Keratinocyte (primary cell): ENCODE data around the gene UBXN6. TPM values are rescaled to one million over a fixed set of nuclear protein-coding genes. Genes with fewer than 3 reads are reported as not detected.

Experiments
- DNase-seq: peaks from one replicate; pipeline ENCODE4 v3.0.0-alpha.2; 2011; ENCODE audit warnings: low read depth, missing footprints, low spot score
- FAIRE-seq: peaks from 2 replicates; lab custom pipeline; 2011; peaks lifted over from hg19 to GRCh38; lab: Jason Lieb, UNC
- H2AFZ ChIP-seq: 2 replicates; pipeline ENCODE4 v1.6.0; 2012; ENCODE audit warnings: low read length, control low read depth, inconsistent platforms; ENCODE audit not compliant: control insufficient read depth
- H3K27ac ChIP-seq: 2 replicates; pipeline ENCODE4 v1.5.1; 2011; ENCODE audit warnings: low read length; ENCODE audit not compliant: control insufficient read depth, insufficient read depth
- H3K27me3 ChIP-seq: 3 replicates; pipeline ENCODE4 v1.6.0; 2011; ENCODE audit warnings: low read length; ENCODE audit not compliant: control insufficient read depth, insufficient read depth; ENCODE audit errors: extremely low read depth
- H3K36me3 ChIP-seq, 2 experiments: 2 replicates in 1 of 2; 3 replicates in 1 of 2; pipeline ENCODE4 v1.5.1; 2011; ENCODE audit warnings: low read length in 2 of 2, mild to moderate bottlenecking in 1 of 2; ENCODE audit not compliant: control insufficient read depth in 2 of 2, insufficient read depth in 2 of 2; ENCODE audit errors: extremely low read depth in 1 of 2
- H3K4me1 ChIP-seq: 3 replicates; pipeline ENCODE4 v1.5.1; 2011; ENCODE audit warnings: low read length; ENCODE audit not compliant: control insufficient read depth, insufficient read depth; ENCODE audit errors: extremely low read depth
- H3K4me2 ChIP-seq: 3 replicates; pipeline ENCODE4 v1.6.0; 2011; ENCODE audit warnings: low read depth, low read length; ENCODE audit not compliant: control insufficient read depth, insufficient read depth; ENCODE audit errors: extremely low read depth
- H3K4me3 ChIP-seq, 3 experiments: fragments of 200-600 bp in 1 of 3; sonication (generic) in 1 of 3; 2 replicates in 2 of 3; 3 replicates in 1 of 3; pipeline ENCODE4 v1.5.1; 2011 to 2016; ENCODE audit warnings: low read length in 3 of 3, mild to moderate bottlenecking in 3 of 3, control low read depth in 2 of 3, inconsistent platforms in 1 of 3, low read depth in 1 of 3, mixed read lengths in 1 of 3, mixed run types in 1 of 3, moderate library complexity in 1 of 3; ENCODE audit not compliant: control insufficient read depth in 2 of 3, insufficient read depth in 2 of 3; ENCODE audit errors: extremely low read depth in 1 of 3
- H3K79me2 ChIP-seq: 2 replicates; pipeline ENCODE4 v1.6.0; 2012; ENCODE audit warnings: low read length; ENCODE audit not compliant: control insufficient read depth, insufficient read depth
- H3K9ac ChIP-seq: 3 replicates; pipeline ENCODE4 v1.6.0; 2011; ENCODE audit warnings: low read length; ENCODE audit not compliant: control insufficient read depth, insufficient read depth; ENCODE audit errors: extremely low read depth
- H3K9me1 ChIP-seq: 3 replicates; pipeline ENCODE4 v1.6.0; 2011; ENCODE audit warnings: low read length; ENCODE audit not compliant: control insufficient read depth, insufficient read depth; ENCODE audit errors: extremely low read depth
- H3K9me3 ChIP-seq: 2 replicates; pipeline ENCODE4 v1.5.1; 2012; ENCODE audit warnings: low read depth, low read length; ENCODE audit not compliant: control insufficient read depth
- H4K20me1 ChIP-seq: 3 replicates; pipeline ENCODE4 v1.6.0; 2011; ENCODE audit warnings: low read length; ENCODE audit not compliant: control insufficient read depth, insufficient read depth; ENCODE audit errors: extremely low read depth
- EZH2 ChIP-seq: IDR thresholded peaks from one replicate; pipeline ENCODE4 v1.6.1; 2012; ENCODE audit warnings: inconsistent platforms, mild to moderate bottlenecking, low read length, moderate library complexity
- dilution Hi-C: fragments of 300-500 bp; cut with MboI; formaldehyde crosslinking; loops from one replicate; pipeline ENCODE4 v1.7.0; 2020; ENCODE audit warnings: low sequenced_read_pairs; ENCODE audit not compliant: extremely low pct_ligation_motif_present
- polyA plus RNA-seq, 5 experiments: library from polyadenylated mRNA; depleted of rRNA in 3 of 5; stranded (reverse) in 3 of 5; stranded (forward) in 1 of 5; unstranded in 1 of 5; fragments of >200 nt; gene quantifications; 1 replicate in 1 of 5; 2 replicates in 3 of 5; 3 replicates in 1 of 5; pipeline versions ENCODE4 v1.2.1 to v1.2.3, GENCODE V29; 2011 to 2012; ENCODE audit warnings: missing spikeins in 2 of 5, low read depth in 1 of 5, low replicate concordance in 1 of 5
- TF ChIP-seq, protein P1 (sequence below), 3 experiments: IDR thresholded peaks in 1 of 3; conservative IDR thresholded peaks in 1 of 3; optimal IDR thresholded peaks in 1 of 3; 2 replicates in 2 of 3; 3 replicates in 1 of 3; pipeline versions ENCODE3 to v1.5.1; 2011; ENCODE audit warnings: low read length in 3 of 3, mild to moderate bottlenecking in 3 of 3, moderate library complexity in 2 of 3, control low read depth in 1 of 3, inconsistent platforms in 1 of 3; ENCODE audit not compliant: insufficient read depth in 2 of 3; ENCODE audit errors: extremely low read depth in 1 of 3

Gene UBXN6
- polyA plus RNA-seq, 1 donor (not counting 4 experiments of a cell fraction or from before 2014, with no cell fraction given): 36.4 TPM

DNA sequence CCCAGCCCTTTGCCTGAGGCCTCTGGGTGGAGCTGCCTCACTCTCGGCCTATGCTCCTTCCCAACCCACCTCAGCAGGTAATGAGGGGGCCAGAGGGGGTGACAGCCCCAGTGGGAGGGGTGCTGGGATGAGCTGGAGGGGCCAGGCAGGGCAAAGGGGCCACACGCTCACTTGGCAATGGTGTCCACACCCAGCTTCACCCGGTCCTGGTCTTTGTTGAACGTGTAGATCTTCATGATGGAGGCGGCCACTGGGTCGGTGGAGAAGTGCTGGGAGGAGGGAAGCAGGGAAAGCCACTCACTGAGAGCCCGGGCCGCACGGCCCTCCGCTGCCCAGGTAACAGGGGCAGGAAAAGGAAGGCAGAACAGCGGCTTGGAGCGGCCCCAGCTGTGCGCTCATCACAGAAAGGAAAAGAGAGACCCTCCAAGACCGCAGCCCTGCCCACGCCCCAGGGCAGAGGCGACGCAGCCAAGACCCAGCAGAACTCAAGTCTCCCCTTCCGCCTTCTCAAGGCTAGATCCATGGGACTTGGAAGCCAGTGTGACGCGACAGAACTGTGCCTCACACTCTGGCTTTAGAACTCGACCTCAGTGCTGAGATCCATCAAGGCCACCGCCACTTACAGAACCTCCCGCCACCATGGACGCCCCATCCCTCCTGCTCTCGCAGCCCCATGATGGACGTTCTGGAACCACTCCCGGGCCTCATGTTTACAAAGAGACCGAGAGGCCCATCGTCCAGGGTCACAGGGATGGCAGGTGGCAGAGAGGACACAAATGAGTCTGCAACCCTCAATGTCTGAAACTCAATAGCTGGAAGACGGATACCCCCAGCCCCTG lies 9.2 kb downstream of the UBXN6 start:
- dilution Hi-C loops: no loop called here

DNA sequence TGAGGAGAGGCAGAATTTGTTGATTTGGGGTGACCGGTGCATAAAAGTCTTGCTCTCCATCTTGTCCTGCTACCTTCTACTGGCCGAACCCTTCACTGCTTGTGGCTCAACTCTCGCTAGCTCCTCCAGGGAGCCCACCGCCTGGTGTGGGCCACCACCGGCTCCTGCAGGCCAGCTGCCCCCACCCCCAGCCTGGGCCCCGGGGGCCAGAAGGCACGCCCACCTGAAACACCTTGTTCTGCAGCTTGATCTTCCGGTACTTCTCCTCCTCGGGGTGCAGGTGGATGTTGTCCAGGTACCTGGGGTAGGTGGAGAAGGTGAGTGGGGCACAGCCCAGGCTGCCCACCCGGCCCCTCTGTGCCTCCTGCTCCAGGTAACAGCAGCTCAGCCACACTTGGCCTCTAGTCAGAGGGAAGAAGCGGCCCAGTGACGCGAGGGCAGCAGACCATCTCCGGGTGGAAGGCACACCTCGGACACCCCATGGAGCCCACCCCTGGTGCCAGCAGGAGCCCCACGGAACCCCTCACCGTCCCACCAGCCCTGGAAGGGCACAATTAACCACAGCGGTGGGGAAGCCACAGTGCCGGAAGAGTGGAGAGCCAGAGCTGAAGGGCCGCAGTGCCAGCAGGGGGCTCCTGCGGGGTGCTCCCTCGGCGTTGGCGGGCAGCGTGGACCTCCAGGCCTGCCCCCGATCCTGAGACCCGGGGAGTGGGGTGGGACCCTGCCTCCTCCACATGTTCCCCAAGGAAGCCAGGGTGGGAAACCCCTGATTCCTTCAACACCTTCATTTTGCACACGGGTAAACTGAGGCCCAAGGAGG lies 10.1 kb downstream of the UBXN6 start:
- TF ChIP-seq, protein P1, sequence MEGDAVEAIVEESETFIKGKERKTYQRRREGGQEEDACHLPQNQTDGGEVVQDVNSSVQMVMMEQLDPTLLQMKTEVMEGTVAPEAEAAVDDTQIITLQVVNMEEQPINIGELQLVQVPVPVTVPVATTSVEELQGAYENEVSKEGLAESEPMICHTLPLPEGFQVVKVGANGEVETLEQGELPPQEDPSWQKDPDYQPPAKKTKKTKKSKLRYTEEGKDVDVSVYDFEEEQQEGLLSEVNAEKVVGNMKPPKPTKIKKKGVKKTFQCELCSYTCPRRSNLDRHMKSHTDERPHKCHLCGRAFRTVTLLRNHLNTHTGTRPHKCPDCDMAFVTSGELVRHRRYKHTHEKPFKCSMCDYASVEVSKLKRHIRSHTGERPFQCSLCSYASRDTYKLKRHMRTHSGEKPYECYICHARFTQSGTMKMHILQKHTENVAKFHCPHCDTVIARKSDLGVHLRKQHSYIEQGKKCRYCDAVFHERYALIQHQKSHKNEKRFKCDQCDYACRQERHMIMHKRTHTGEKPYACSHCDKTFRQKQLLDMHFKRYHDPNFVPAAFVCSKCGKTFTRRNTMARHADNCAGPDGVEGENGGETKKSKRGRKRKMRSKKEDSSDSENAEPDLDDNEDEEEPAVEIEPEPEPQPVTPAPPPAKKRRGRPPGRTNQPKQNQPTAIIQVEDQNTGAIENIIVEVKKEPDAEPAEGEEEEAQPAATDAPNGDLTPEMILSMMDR (optimal IDR thresholded peaks at IDR 0.05 in 1 of 3, IDR thresholded peaks at IDR 0.05 in 1 of 3, conservative IDR thresholded peaks at IDR 0.05 in 1 of 3; ENCODE audit: extremely low read depth in 1 of 3, insufficient read depth in 2 of 3, low read length in 3 of 3): no peak
- no peak for TF ChIP-seq EZH2
- no peaks in the 10 kb centered on the region for H3K27me3 ChIP-seq
- no peak overlapping the region for H3K4me3 ChIP-seq
- no peak overlapping the region for H2AFZ ChIP-seq
- H3K9me1 ChIP-seq: no peaks in the 10 kb centered on the region
- no peak for FAIRE-seq
- H4K20me1 ChIP-seq: no peaks in the 10 kb centered on the region
- H3K27ac ChIP-seq: no peak overlapping the region
- peaks cover 5% of the 10 kb centered on the region for H3K4me1 ChIP-seq
- no peaks in the 10 kb centered on the region for H3K9me3 ChIP-seq
- dilution Hi-C loops: no loop called here
- DNase-seq: no peak
- H3K79me2 ChIP-seq: no peaks in the 10 kb centered on the region
- no peak overlapping the region for H3K4me2 ChIP-seq
- H3K36me3 ChIP-seq: peaks cover 56 to 58% of the 10 kb centered on the region in 2 experiments
- no peak overlapping the region for H3K9ac ChIP-seq

More for the DNA sequence above, 9.2 kb downstream of the UBXN6 start:
- Histone ChIP-seq H3K9me1 (no peaks in the 10 kb centered on the region), H3K9me3 (no peaks in the 10 kb centered on the region), H2AFZ (no peak overlapping the region), H3K27ac (no peak overlapping the region), H3K79me2 (no peaks in the 10 kb centered on the region), H3K27me3 (no peaks in the 10 kb centered on the region), H3K4me3 (no peak overlapping the region), H4K20me1 (no peaks in the 10 kb centered on the region), H3K4me2 (no peak overlapping the region), H3K4me1 (peaks cover 5% of the 10 kb centered on the region), H3K9ac (no peak overlapping the region), H3K36me3 (peaks cover 61 to 64% of the 10 kb centered on the region in 2 experiments)
- TF ChIP-seq EZH2: no peak
- TF ChIP-seq, protein P1 (optimal IDR thresholded peaks at IDR 0.05 in 1 of 3, IDR thresholded peaks at IDR 0.05 in 1 of 3, conservative IDR thresholded peaks at IDR 0.05 in 1 of 3; ENCODE audit: extremely low read depth in 1 of 3, insufficient read depth in 2 of 3, low read length in 3 of 3): no peak
- FAIRE-seq (no peak), DNase-seq (no peak)
